Adrenal gland (tissue), 12 donors: ENCODE measurements around the gene CCDC91. TPM values are rescaled to one million over a fixed set of nuclear protein-coding genes. Genes with fewer than 3 reads are reported as not detected.
"Not testable (repeated sequence)": the region's sequence is repeated elsewhere in the genome, so short reads cannot be mapped to it uniquely, and the experiment has no call there.

ENCODE experiments used
- DNase-seq, 7 donors: peaks; one replicate each; pipeline ENCODE4 v3.0.0-alpha.2; 2019 to 2020
- H3K27ac ChIP-seq, 5 donors: fragments of 200-600 bp; sonication (generic) in 4 of 5; 1 replicate in 3 of 5; 2 replicates in 2 of 5; pipeline versions ENCODE4 v1.5.1 to v1.8.0; 2016 to 2020; ENCODE audit warnings: mild to moderate bottlenecking in 1 of 5
- H3K27me3 ChIP-seq: fragments of 200-600 bp; 2 replicates; pipeline ENCODE4 v1.8.0; 2021
- H3K36me3 ChIP-seq, 2 donors: fragments of 200-600 bp; replicated peaks in 1 of 2; 1 replicate in 1 of 2; 2 replicates in 1 of 2; pipeline versions ENCODE4 v1.5.1 to v1.8.0; 2018 to 2022
- H3K4me1 ChIP-seq, 2 donors: fragments of 200-600 bp; replicated peaks in 1 of 2; 1 replicate in 1 of 2; 2 replicates in 1 of 2; pipeline versions ENCODE4 v1.5.1 to v1.8.0; 2018 to 2021
- H3K4me3 ChIP-seq, 4 donors: fragments of 200-600 bp; sonication (generic) in 3 of 4; one replicate each; pipeline ENCODE4 v1.5.1; 2016 to 2018
- H3K9me3 ChIP-seq, 3 donors: fragments of 200-600 bp; sonication (generic) in 1 of 3; replicated peaks in 1 of 3; 1 replicate in 2 of 3; 2 replicates in 1 of 3; pipeline versions ENCODE4 v1.5.1 to v1.8.0; 2016 to 2021
- CTCF ChIP-seq, 6 experiments: fragments of 450-650 bp in 4 of 6; fragments of 200-600 bp in 2 of 6; sonication (generic) in 1 of 6; IDR thresholded peaks; 1 replicate in 5 of 6; 2 replicates in 1 of 6; pipeline versions ENCODE4 v1.5.1 to v1.8.0; 2016 to 2021; ENCODE audit warnings: antibody characterized with exemption in 6 of 6, mild to moderate bottlenecking in 2 of 6, moderate library complexity in 1 of 6
- POLR2A ChIP-seq, 2 donors: fragments of 450-650 bp; IDR thresholded peaks; one replicate each; pipeline ENCODE4 v1.6.1; 2017; ENCODE audit warnings: antibody characterized with exemption in 2 of 2, mild to moderate bottlenecking in 2 of 2, moderate library complexity in 1 of 2
- WGBS, 4 donors: extraction: QIAGEN DNeasy Blood & Tissue Kit in 2 of 4; methylation state at CpG; one replicate each; pipeline versions ENCODE4 v1.1.5 to v1.1.7; 2013 to 2017; 5-methylcytosine and 5-hydroxymethylcytosine counted together
- intact Hi-C, 2 donors: fragments of 100-400 bp; cut with DNase I; formaldehyde crosslinking; loops; one replicate each; pipeline versions ENCODE4 v1.14.1 to v1.15.0; 2022 to 2023
- polyA plus RNA-seq, 3 donors: library from polyadenylated mRNA; stranded (reverse); fragments of 200-250 nt in 2 of 3; fragments of 350-450 nt in 1 of 3; fragmentation: Illumina TruSeq in 1 of 3; extraction: RNeasy Lipid Tissue Mini Kit (QIAGEN cat#74804) in 1 of 3; gene quantifications; one replicate each; pipeline ENCODE4 v1.2.3, GENCODE V29; 2013 to 2014
- total RNA-seq, 9 donors: library from RNA; depleted of rRNA in 4 of 9; stranded (reverse); fragments of >200 nt in 4 of 9; fragments of 120-200 nt in 1 of 9; fragmentation: NEBNext Ultra II Directional in 1 of 9; extraction: Animal tissue kit (Norgen Biotek cat#: 25700) in 1 of 9; gene quantifications; one replicate each; pipeline versions ENCODE4 v1.1.0 to v1.2.4, GENCODE V29; 2013 to 2023
- donor health status: healthy with polysubstance abuse.
- donor health status: Bipolar disorder and iron deficiency.
- donor health status: DM: yes; HTN: yes; CAD: no.
- donor health status: DM: no; HTN: no; CAD: no.
- donor health status: DM: no; HTN: no; CAD: no.
- donor health status: DM: yes; HTN: yes; CAD: no.

CCDC91 gene
- total and polyA plus RNA-seq, 12 donors, result 9.1 to 56.7 (median 33.1) TPM

GRCh38 chr12:28318273-28318672 lies 128.0 kb downstream of the CCDC91 start:
- TF ChIP-seq CTCF (IDR thresholded peaks at IDR 0.05) (no peak), POLR2A (IDR thresholded peaks at IDR 0.05) (no peak)
- H3K27ac ChIP-seq, result no peak overlapping the region
- peaks cover 7% of the 10 kb centered on the region in 2 donors for H3K4me1 ChIP-seq
- no peaks in the 10 kb centered on the region for H3K27me3 ChIP-seq
- intact Hi-C loops, result no loop called here
- H3K36me3 ChIP-seq, result no peaks in the 10 kb centered on the region
- no peak overlapping the region for H3K4me3 ChIP-seq
- H3K9me3 ChIP-seq, result peaks cover 0 to 7% (median 0%) of the 10 kb centered on the region in 3 donors
- WGBS, 4 donors, result 71 to 80% (median 76%) methylated on average over 3 of the region's 3 CpGs
- no peak for DNase-seq

- TF ChIP-seq CTCF (IDR thresholded peaks at IDR 0.05) (no peak), POLR2A (IDR thresholded peaks at IDR 0.05) (no peak)
- no peaks in the 10 kb centered on the region for H3K27me3 ChIP-seq
- no peak overlapping the region for H3K27ac ChIP-seq
- WGBS, 4 donors, result 78 to 93% (median 88%) methylated on average over 1 of the region's 1 CpG
- no peaks in the 10 kb centered on the region for H3K4me1 ChIP-seq
- H3K36me3 ChIP-seq, result no peaks in the 10 kb centered on the region
- DNase-seq, result no peak
- H3K4me3 ChIP-seq, result no peak overlapping the region
- intact Hi-C loops, result no loop called here
- H3K9me3 ChIP-seq, result peaks cover 0 to 7% (median 0%) of the 10 kb centered on the region in 3 donors
Observed at GRCh38 chr12:28320353-28320752, 130.1 kb downstream of the CCDC91 start.

GRCh38 chr12:28327722-28328121 lies 137.5 kb downstream of the CCDC91 start:
- TF ChIP-seq POLR2A (IDR thresholded peaks at IDR 0.05) (no peak), CTCF (IDR thresholded peaks at IDR 0.05) (no peak)
- Histone ChIP-seq H3K4me3 (no peak overlapping the region), H3K4me1 (no peaks in the 10 kb centered on the region), H3K27me3 (no peaks in the 10 kb centered on the region), H3K9me3 (no peaks in the 10 kb centered on the region), H3K36me3 (no peaks in the 10 kb centered on the region), H3K27ac (no peak overlapping the region)
- WGBS, 4 donors, result 93 to 99% (median 95%) methylated on average over 4 of the region's 4 CpGs
- no peak for DNase-seq
- intact Hi-C loops, result no loop called here

GRCh38 chr12:28328967-28329366 lies 138.7 kb downstream of the CCDC91 start:
- H3K27me3 ChIP-seq, result no peaks in the 10 kb centered on the region
- H3K36me3 ChIP-seq, result no peaks in the 10 kb centered on the region
- H3K4me3 ChIP-seq, result no peak overlapping the region
- TF ChIP-seq POLR2A (IDR thresholded peaks at IDR 0.05) (no peak), CTCF (IDR thresholded peaks at IDR 0.05) (no peak)
- no peaks in the 10 kb centered on the region for H3K9me3 ChIP-seq
- H3K4me1 ChIP-seq, result no peaks in the 10 kb centered on the region
- 92 to 97% (median 95%) methylated on average over 2 of the region's 2 CpGs for WGBS, 4 donors
- intact Hi-C loops, result no loop called here
- H3K27ac ChIP-seq, result no peak overlapping the region
- no peak for DNase-seq

GRCh38 chr12:28329727-28330126 lies 139.5 kb downstream of the CCDC91 start:
- H3K4me3 ChIP-seq, H3K4me1 ChIP-seq, H3K27me3 ChIP-seq, H3K9me3 ChIP-seq, H3K36me3 ChIP-seq, H3K27ac ChIP-seq, intact Hi-C loops, DNase-seq: not testable (repeated sequence)
- 97 to 100% (median 100%) methylated on average over 2 of the region's 2 CpGs for WGBS, 4 donors

GRCh38 chr12:28330232-28330631 lies 140.0 kb downstream of the CCDC91 start:
- intact Hi-C loops, H3K4me3 ChIP-seq, H3K36me3 ChIP-seq, H3K27ac ChIP-seq, H3K4me1 ChIP-seq, H3K27me3 ChIP-seq, H3K9me3 ChIP-seq, DNase-seq: not testable (repeated sequence)
- WGBS, 4 donors, result 80 to 98% (median 89%) methylated on average over 3 of the region's 3 CpGs
